ENCODE data around the gene FPR1.

Gene FPR1

DNA sequence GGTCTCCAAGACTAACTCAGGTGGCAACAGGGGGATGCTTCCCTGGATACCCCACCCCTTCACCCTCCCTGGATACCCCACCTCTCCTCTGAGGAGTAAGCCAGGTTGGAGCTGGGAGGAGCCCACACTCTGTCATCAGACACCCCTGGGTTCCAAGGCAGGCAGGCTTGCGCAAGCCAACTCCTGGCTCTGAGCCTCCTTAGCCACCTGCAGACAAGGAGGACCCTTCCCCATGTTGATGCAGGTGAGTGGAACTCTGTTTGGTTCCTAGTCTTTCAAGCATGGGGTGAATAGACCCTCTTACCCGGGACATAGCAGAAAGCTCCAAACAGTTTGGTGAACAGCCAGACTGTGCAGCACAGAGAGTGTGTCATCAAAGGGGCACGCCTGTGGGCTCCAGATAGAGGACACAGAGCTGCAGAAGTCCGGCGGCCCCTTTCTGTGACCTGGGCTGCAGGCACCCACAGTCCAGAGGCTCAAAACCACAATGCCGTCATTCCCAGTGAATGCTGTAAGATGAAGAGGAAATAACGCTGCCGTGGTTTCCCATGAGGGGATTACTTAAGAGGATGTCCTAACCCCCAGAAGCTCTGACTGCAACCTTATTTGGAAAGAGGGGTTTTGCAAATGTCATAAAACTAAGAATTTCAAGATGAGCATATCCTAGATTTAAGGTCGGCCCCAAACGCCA lies 15.8 kb downstream of the FPR1 start:
- no peak for DNase-seq (ENCODE audit: low spot score)

- no peak for DNase-seq (ENCODE audit: low spot score)
These were observed 17.7 kb downstream of the FPR1 start for GRCh38 chr19:51733742-51734522.

DNA sequence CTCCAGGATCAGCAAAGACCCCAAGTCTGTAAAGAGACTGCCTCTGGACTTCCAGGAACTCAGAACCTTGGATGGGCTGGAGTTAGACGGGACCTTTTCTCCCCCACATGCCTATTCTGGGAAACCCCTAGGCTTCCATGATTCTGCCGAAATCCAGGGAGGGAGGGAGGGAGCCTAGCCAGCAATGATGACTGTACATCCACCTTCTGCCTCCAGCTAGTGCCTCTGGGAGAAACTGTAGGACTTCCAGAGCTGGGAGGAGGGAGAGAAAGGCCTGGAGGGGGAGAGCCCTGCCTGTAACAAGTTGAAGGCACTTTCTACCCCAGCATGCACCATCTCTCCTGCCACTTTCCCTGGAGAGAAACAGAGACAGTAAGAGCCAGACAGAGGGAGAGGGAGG lies 21.9 kb downstream of the FPR1 start:
- DNase-seq (ENCODE audit: low spot score) = no peak

GRCh38 chr19:51727349-51727880 lies 24.3 kb downstream of the FPR1 start:
- DNase-seq (ENCODE audit: low spot score) = no peak

DNA sequence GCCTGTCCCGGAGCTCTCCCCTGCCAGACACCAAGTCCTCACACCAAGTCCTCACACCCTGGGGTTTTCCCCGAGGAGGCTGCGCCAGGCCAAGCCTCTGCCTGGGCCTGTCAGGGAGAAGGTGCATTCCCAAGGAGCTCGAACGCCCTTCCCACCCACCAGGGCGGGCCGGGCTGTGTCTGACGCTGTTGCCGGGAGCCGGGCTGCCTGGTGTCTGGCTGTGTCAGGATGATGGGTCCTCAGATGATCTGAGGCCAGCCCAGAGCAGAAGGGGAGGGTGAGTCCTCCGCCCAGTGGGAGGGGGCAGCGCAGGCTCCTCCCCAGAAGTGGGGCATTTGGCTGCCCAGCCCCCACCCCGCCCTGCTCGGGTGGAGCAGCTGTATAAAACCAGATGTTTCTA lies 25.6 kb downstream of the FPR1 start:
- no peak for DNase-seq (ENCODE audit: low spot score)

DNA sequence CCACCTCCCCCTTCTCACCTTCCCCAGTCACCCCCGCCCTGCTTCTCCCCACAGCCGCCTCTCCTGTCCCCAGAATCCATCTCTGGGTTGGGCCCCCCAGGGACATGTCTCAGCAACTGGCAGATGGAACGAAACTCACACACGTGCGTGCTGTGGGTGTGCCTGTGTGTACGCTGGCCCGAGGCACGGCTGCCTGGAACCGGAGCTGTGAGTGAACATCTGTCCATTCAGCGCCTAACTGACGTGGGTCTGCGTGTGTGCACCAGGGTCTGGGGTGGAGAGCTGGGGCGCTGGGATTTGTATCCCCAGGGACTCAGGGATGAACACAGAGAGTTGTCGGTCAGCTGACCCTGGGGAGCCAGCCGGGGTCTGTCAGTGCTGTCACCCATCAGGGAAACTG lies 27.1 kb downstream of the FPR1 start:
- no peak for DNase-seq (ENCODE audit: low spot score)

GRCh38 chr19:51722492-51722891 lies 29.2 kb downstream of the FPR1 start:
- no peak for DNase-seq (ENCODE audit: low spot score)

GRCh38 chr19:51721905-51722304 lies 29.8 kb downstream of the FPR1 start:
- no peak for DNase-seq (ENCODE audit: low spot score)

- no peak for DNase-seq (ENCODE audit: low spot score)
These were observed 32.3 kb downstream of the FPR1 start for GRCh38 chr19:51719251-51719988.

- DNase-seq (ENCODE audit: low spot score) = no peak
These were observed 34.8 kb downstream of the FPR1 start for GRCh38 chr19:51716925-51717324.

GRCh38 chr19:51715850-51716249 lies 35.8 kb downstream of the FPR1 start:
- no peak for DNase-seq (ENCODE audit: low spot score)

- no peak for DNase-seq (ENCODE audit: low spot score)
These were observed 36.8 kb downstream of the FPR1 start for GRCh38 chr19:51714848-51715247.

DNA sequence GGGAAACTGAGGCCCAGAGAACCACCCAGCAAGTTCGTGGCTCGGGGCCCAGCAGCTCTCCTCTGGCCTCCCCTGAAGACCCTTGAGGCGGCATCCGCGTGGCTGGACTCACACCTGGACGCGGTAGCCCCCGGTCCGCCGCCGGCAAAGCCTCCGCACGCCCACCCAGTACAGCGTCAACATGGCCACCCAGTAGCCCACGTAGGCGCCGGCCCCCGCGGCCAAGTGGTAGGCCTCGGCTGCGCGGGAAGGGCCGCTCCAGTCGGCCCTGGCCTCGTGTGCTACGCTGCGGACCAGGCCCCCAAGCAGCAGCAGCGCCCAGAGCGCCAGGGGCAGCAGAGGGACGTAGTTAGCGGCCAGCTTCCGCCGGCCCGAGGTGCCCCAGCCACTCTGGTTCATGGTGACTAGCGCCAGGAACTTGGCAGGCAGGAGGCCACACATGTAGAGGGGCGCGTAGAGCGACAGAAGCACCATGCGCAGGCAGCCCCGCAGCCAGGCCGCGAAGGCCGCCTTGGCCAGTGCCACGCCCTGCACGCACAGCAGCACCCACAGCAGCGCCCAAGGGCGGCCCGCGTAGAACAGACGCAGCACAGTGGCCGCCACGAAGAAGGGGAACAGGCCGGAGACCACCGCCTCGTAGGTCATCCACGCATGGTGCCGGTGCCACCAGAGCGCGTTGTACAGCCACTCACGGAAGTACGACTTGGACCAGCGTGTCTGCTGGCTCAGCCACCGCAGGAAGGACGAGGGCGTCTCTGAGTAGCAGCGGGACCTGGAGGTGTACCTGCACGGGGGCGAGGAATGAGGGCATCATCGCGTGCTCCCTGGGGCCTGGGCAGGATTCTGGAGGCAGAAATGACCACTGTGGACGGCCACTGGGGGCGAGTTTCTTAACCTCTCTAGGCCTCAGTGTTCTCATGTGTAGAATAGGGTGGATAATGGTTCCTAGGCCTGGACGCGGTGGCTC lies 38.1 kb downstream of the FPR1 start:
- no peak for DNase-seq (ENCODE audit: low spot score)

GRCh38 chr19:51712461-51713081 lies 39.1 kb downstream of the FPR1 start:
- no peak for DNase-seq (ENCODE audit: low spot score)

GRCh38 chr19:51711702-51712101 lies 40.0 kb downstream of the FPR1 start:
- DNase-seq (ENCODE audit: low spot score) = no peak

DNA sequence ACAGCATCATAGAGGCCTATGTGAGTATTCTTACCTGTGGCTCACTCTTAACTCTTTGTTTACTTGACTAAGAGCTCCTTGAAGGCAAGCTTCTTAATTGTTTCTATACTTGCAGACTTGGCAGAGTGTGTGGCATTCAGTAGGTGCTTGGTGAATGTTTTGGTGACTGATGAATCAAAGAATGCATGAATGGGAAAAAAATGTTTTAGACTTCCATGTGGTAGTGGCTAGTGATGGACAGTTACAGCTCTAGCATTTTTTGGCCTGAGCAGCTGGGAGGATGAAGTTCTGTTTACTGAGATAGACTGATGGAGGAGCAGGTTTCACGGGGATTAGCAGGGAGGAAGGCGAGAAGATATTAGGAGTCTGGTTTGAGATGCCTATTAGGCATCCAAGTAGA lies 41.5 kb downstream of the FPR1 start:
- DNase-seq (ENCODE audit: low spot score) = no peak

DNA sequence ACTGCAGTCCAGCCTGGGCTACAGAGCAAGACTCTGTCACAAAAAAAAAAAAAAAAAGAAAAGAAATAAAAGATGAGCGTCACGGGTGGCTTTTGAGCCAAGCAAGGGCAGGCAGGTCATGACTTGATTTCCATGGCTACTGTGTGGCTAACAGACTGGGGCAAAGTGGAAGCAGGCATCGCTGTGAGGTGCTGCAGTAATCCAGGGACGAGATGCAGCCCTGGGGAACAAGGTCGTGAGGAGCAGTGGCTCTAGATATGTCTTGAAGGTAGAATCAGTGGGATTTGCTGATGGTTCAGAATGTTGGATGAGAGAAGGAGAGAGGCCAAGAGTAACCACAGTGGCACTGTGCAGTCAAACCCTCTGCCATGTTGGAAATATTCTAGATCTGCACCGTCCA lies 42.1 kb downstream of the FPR1 start:
- DNase-seq (ENCODE audit: low spot score) = no peak

DNA sequence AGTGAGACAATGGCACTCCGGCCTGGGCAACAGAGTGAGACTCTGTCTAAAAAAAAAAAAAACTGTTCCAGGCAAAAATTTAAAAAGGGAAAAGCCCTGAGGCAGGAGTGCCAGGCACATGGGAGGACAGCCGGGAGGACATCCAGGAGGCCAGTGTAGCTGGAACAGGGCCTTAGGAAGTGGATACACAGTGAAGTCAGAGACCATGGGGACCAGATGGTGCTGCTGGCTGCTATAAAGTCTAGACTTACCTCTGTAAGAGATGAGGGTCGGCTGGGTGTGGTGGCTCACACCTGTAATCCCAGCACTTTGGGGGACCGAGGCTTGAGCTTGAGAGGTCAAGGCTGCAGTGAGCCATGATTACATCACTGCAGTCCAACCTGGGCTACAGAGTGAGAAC lies 42.9 kb downstream of the FPR1 start:
- DNase-seq (ENCODE audit: low spot score) = no peak

- no peak for DNase-seq (ENCODE audit: low spot score)
These were observed 44.8 kb downstream of the FPR1 start for GRCh38 chr19:51706885-51707284.

GRCh38 chr19:51706296-51706695 lies 45.4 kb downstream of the FPR1 start:
- DNase-seq (ENCODE audit: low spot score) = no peak

DNA sequence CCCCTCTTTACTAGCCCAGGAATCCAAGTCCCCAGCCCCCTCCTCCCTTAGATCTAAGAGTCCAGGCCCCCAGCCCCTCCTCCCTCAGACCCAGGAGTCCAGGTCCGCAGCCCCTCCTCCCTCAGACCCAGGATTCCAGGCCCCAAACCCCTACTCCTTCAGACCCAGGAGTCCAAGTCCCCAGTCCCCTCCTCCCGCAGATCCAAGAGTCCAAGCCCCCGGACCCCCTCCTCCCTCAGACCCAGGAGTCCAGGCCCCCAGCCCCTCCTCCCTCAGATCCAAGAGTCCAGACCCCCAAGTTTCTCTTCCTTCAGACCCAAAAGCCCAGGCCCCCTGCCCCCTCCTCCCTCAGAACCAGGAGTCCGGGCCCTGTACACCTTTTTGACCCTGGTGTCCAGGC lies 47.1 kb downstream of the FPR1 start:
- DNase-seq (ENCODE audit: low spot score) = no peak

All from kidney capillary endothelial cell (primary cell).